HEK293 (cell line): ENCODE data around the gene MARCKSL1.

Experiments
- CTCF ChIP-seq: fragments of 450-650 bp; formaldehyde crosslinking; IDR thresholded peaks from 2 replicates; pipeline ENCODE4 v1.5.1; 2016; ENCODE audit warnings: missing biosample characterization, missing genetic modification characterization
- PBX3 ChIP-seq: sonication (generic); formaldehyde crosslinking; IDR thresholded peaks from 2 replicates; pipeline ENCODE4 v1.8.1; 2022; ENCODE audit warnings: mild to moderate bottlenecking, moderate library complexity, missing genetic modification reagents
- TCF7L2 ChIP-seq: IDR thresholded peaks from 2 replicates; pipeline ENCODE4 v1.6.1; 2011; ENCODE audit warnings: low read depth, mild to moderate bottlenecking, inconsistent platforms, low read length, moderate library complexity, borderline replicate concordance
- YY1 ChIP-seq: fragments of 450-650 bp; formaldehyde crosslinking; IDR thresholded peaks from 2 replicates; pipeline ENCODE4 v1.5.1; 2018; ENCODE audit warnings: missing biosample characterization, missing genetic modification characterization
- ZBTB21 ChIP-seq: fragments of 450-650 bp; formaldehyde crosslinking; IDR thresholded peaks from 2 replicates; pipeline ENCODE4 v1.5.1; 2017; ENCODE audit warnings: missing biosample characterization, missing genetic modification characterization
- ZNF18 ChIP-seq: fragments of 450-650 bp; formaldehyde crosslinking; IDR thresholded peaks from 2 replicates; pipeline ENCODE4 v1.5.1; 2016; ENCODE audit warnings: missing biosample characterization, missing genetic modification characterization
- ZNF214 ChIP-seq: fragments of 450-650 bp; formaldehyde crosslinking; IDR thresholded peaks from 2 replicates; pipeline ENCODE4 v1.5.1; 2017; ENCODE audit warnings: missing biosample characterization, mild to moderate bottlenecking, missing genetic modification characterization, borderline replicate concordance
- ZNF585B ChIP-seq: fragments of 450-650 bp; formaldehyde crosslinking; IDR thresholded peaks from 2 replicates; pipeline ENCODE4 v1.5.1; 2016; ENCODE audit warnings: missing biosample characterization, missing genetic modification characterization
- TF ChIP-seq, protein P1 (sequence below): fragments of 450-650 bp; formaldehyde crosslinking; IDR thresholded peaks from 2 replicates; pipeline ENCODE4 v1.5.1; 2017; ENCODE audit warnings: missing biosample characterization, missing genetic modification characterization

- TF ChIP-seq, protein P1, sequence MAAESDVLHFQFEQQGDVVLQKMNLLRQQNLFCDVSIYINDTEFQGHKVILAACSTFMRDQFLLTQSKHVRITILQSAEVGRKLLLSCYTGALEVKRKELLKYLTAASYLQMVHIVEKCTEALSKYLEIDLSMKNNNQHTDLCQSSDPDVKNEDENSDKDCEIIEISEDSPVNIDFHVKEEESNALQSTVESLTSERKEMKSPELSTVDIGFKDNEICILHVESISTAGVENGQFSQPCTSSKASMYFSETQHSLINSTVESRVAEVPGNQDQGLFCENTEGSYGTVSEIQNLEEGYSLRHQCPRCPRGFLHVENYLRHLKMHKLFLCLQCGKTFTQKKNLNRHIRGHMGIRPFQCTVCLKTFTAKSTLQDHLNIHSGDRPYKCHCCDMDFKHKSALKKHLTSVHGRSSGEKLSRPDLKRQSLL: no peak
- no peak for TF ChIP-seq CTCF (tag by site-specific recombination)
- TF ChIP-seq ZNF18: no peak
- no peak for TF ChIP-seq PBX3 (CRISPR knock-in tag)
- TF ChIP-seq TCF7L2: no peak
- TF ChIP-seq ZNF585B: no peak
- TF ChIP-seq ZNF214 (tag by site-specific recombination): no peak
- no peak for TF ChIP-seq YY1 (tag by site-specific recombination)
- no peak for TF ChIP-seq ZBTB21 (tag by site-specific recombination)
Measured at GRCh38 chr1:32345289-32345827, 9.3 kb upstream of the MARCKSL1 start.
